Stomach (tissue), 9 donors: ENCODE measurements around the gene SLC17A9. TPM values are rescaled to one million over a fixed set of nuclear protein-coding genes. Genes with fewer than 3 reads are reported as not detected.

Experiments
- DNase-seq, 2 donors: peaks; one replicate each; pipeline versions ENCODE4 v3.0.0 to v3.0.0-alpha.2; 2013 to 2019
- H3K27ac ChIP-seq, 5 donors: fragments of 200-600 bp in 4 of 5; sonication (generic) in 4 of 5; one replicate each; pipeline ENCODE4 v1.5.1; 2013 to 2019; ENCODE audit warnings: mild to moderate bottlenecking in 1 of 5, moderate library complexity in 1 of 5
- H3K27me3 ChIP-seq, 3 donors: fragments of 200-600 bp; sonication (generic); one replicate each; pipeline ENCODE4 v1.5.1; 2017 to 2019; ENCODE audit warnings: mixed run types in 1 of 3
- H3K36me3 ChIP-seq, 4 donors: fragments of 200-600 bp; sonication (generic); 1 replicate in 3 of 4; 2 replicates in 1 of 4; pipeline ENCODE4 v1.5.1; 2016 to 2019
- H3K4me1 ChIP-seq, 4 donors: fragments of 200-600 bp; sonication (generic); one replicate each; pipeline ENCODE4 v1.5.1; 2016 to 2019
- H3K4me3 ChIP-seq, 4 donors: fragments of 200-600 bp; sonication (generic) in 3 of 4; one replicate each; pipeline ENCODE4 v1.5.1; 2016 to 2019; ENCODE audit warnings: mild to moderate bottlenecking in 1 of 4
- H3K9me3 ChIP-seq, 4 donors: fragments of 200-600 bp; sonication (generic); one replicate each; pipeline ENCODE4 v1.5.1; 2016 to 2019
- EP300 ChIP-seq: sonication (generic); formaldehyde crosslinking; IDR thresholded peaks from one replicate; pipeline ENCODE4 v1.6.1; 2017; ENCODE audit warnings: antibody characterized with exemption
- POLR2A ChIP-seq, 4 donors: fragments of 450-650 bp; IDR thresholded peaks; one replicate each; pipeline ENCODE4 v1.6.1; 2016; ENCODE audit warnings: antibody characterized with exemption in 4 of 4, control low read depth in 2 of 4, mild to moderate bottlenecking in 1 of 4, moderate library complexity in 1 of 4
- POLR2AphosphoS5 ChIP-seq, 3 donors: sonication (generic); formaldehyde crosslinking; IDR thresholded peaks; one replicate each; pipeline ENCODE4 v1.6.1; 2016; ENCODE audit warnings: antibody characterized with exemption in 3 of 3
- WGBS, 5 donors: extraction: QIAGEN DNeasy Blood & Tissue Kit in 3 of 5; methylation state at CpG; one replicate each; pipeline versions ENCODE4 v1.1.5 to v1.1.7; 2013 to 2018; 5-methylcytosine and 5-hydroxymethylcytosine counted together
- intact Hi-C: fragments of 100-400 bp; cut with DNase I; formaldehyde crosslinking; loops from one replicate; pipeline ENCODE4 v1.15.1; 2023; ENCODE audit warnings: low total_unique reads
- polyA plus RNA-seq, 3 donors: library from polyadenylated mRNA; stranded (reverse); fragments of 200-250 nt; gene quantifications; one replicate each; pipeline ENCODE4 v1.2.3, GENCODE V29; 2013
- total RNA-seq, 5 donors: library from RNA; depleted of rRNA; stranded (reverse); fragments of >200 nt; gene quantifications; one replicate each; pipeline versions ENCODE4 v1.1.0 to v1.2.3, GENCODE V29; 2014 to 2016
- TF ChIP-seq, protein P1 (sequence below), 7 experiments: fragments of 450-650 bp in 4 of 7; fragments of 200-600 bp in 3 of 7; sonication (generic) in 3 of 7; IDR thresholded peaks; one replicate each; pipeline ENCODE4 v1.5.1; 2016 to 2019; ENCODE audit warnings: antibody characterized with exemption in 7 of 7, control low read depth in 2 of 7, mild to moderate bottlenecking in 1 of 7
- donor health status: healthy with polysubstance abuse.
- donor health status: Bipolar disorder and iron deficiency.
- donor health status: healthy.

The SLC17A9 gene
- total and polyA plus RNA-seq, 8 donors: 1.1 to 76.4 (median 12.6) TPM

DNA sequence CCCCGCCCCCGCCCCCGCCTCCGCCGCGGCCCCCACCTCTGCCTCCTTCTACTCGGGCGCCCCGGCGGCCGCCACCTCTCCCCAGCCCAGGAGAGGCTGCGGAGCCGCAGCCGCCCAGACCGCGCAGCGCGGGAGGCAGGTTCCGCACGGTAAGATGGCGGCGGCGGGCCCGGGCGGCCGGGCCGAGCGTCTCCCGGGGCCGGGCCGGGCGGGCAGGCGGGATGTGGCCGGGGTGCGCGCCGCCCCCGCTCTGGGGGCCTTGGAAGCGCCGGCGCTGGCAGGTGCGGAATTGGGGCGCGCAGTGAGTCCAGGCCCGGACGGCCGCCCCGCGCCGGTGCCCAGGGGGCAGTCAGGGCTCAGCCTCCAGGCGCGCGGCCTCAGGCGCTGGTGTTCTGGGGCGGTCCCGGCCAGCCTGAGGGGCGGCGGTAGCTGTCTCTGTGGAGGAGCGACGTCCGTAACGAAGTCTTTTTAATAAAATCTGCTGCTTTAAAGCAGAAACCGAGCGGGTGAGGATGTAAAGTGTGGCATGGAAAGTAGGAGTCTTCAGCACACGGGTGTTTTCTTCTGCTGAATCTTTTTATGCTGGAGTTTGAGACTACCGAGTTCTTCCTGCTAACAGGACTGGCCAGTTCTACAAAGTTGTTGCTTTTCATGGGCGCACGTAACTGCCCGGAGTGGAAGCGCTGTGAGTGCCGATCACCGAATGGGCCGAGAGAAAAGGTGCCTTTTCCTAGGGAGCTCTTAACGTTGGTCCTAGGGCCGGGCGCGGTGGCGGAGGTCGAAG lies 14.2 kb upstream of the SLC17A9 start, which contains the start of gene GID8:
Gene GID8 (plus strand): TSS at position 43 of the 784 bp plus-strand sequence. CDS start 3,356 bp downstream, outside the sequence.
- TF ChIP-seq POLR2A (IDR thresholded peaks at IDR 0.05) (no peak), POLR2AphosphoS5 (IDR thresholded peaks at IDR 0.05) (no peak), EP300 (no peak)
- TF ChIP-seq, protein P1, sequence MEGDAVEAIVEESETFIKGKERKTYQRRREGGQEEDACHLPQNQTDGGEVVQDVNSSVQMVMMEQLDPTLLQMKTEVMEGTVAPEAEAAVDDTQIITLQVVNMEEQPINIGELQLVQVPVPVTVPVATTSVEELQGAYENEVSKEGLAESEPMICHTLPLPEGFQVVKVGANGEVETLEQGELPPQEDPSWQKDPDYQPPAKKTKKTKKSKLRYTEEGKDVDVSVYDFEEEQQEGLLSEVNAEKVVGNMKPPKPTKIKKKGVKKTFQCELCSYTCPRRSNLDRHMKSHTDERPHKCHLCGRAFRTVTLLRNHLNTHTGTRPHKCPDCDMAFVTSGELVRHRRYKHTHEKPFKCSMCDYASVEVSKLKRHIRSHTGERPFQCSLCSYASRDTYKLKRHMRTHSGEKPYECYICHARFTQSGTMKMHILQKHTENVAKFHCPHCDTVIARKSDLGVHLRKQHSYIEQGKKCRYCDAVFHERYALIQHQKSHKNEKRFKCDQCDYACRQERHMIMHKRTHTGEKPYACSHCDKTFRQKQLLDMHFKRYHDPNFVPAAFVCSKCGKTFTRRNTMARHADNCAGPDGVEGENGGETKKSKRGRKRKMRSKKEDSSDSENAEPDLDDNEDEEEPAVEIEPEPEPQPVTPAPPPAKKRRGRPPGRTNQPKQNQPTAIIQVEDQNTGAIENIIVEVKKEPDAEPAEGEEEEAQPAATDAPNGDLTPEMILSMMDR (IDR thresholded peaks at IDR 0.05): no peak
- Histone ChIP-seq H3K36me3 (peaks cover 12 to 43% (median 36%) of the 10 kb centered on the region in 4 donors), H3K27ac (peak within 1 kb of the TSS; percentile 86 to 98 (median 94)), H3K4me3 (peak within 1 kb of the TSS; percentile 89 to 94 (median 92)), H3K4me1 (peaks cover 26 to 79% (median 66%) of the 10 kb centered on the region in 4 donors), H3K9me3 (no peaks in the 10 kb centered on the region), H3K27me3 (no peaks in the 10 kb centered on the region)
- 0 to 1% (median 0%) methylated on average over 21 to 79 of the region's 79 CpGs for WGBS, 5 donors
- intact Hi-C loops: no loop called here
- DNase-seq: peak; percentile 60 to 79

DNA sequence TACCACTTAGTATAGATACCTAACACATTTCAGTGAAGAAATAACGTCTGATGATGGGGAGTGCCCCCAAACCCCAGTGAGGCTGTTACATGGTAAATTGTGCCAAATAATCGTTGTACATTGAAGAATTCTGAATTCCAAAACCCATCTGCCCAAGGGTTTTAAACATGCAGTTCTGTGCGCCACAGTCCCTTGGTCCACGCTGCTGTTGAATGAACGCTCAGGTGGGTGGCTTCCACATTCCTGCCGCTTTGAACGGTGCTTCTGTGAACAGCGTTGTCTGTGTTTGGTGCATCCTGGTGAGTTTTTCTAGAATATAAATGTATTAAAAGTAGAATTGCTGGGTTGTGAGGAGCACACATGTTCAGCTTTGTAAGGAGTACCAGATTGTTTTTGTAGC lies 11.6 kb upstream of the SLC17A9 start:
- Histone ChIP-seq H3K4me3 (no peak overlapping the region), H3K36me3 (peaks cover 38 to 51% (median 47%) of the 10 kb centered on the region in 4 donors), H3K4me1 (peaks cover 19 to 55% (median 45%) of the 10 kb centered on the region in 4 donors), H3K9me3 (no peaks in the 10 kb centered on the region), H3K27me3 (no peaks in the 10 kb centered on the region), H3K27ac (no peak overlapping the region)
- TF ChIP-seq, protein P1 (IDR thresholded peaks at IDR 0.05): no peak
- TF ChIP-seq POLR2A (IDR thresholded peaks at IDR 0.05) (no peak), EP300 (no peak), POLR2AphosphoS5 (IDR thresholded peaks at IDR 0.05) (no peak)
- DNase-seq: no peak
- intact Hi-C loops: no loop called here
- 86 to 94% (median 91%) methylated on average over 8 of the region's 8 CpGs for WGBS, 5 donors

DNA sequence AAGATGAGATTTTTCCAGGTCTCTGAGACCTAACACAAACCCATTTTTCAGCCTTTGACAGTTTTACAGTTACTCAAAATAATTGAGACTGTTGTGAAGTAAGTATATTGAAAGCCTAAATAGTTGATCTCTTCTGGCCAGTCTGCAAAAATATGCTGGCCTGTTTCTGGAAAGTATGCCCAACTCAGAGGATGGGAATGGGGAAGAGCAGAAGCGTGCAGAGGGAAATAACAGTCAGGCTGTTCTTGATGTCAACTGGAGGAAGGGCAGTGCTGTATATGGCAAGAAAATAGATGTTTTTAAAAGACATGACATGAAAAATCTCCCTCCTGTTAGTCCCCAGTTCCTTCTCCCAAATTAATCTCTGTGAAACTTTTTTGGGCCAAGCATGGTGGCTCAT lies 10.7 kb upstream of the SLC17A9 start:
- no peak for DNase-seq
- Histone ChIP-seq H3K27ac (no peak overlapping the region), H3K9me3 (no peaks in the 10 kb centered on the region), H3K27me3 (no peaks in the 10 kb centered on the region), H3K4me1 (peaks cover 11 to 55% (median 39%) of the 10 kb centered on the region in 4 donors), H3K4me3 (no peak overlapping the region), H3K36me3 (peaks cover 47 to 60% (median 56%) of the 10 kb centered on the region in 4 donors)
- TF ChIP-seq EP300 (no peak), POLR2AphosphoS5 (IDR thresholded peaks at IDR 0.05) (no peak), POLR2A (IDR thresholded peaks at IDR 0.05) (no peak)
- TF ChIP-seq, protein P1 (IDR thresholded peaks at IDR 0.05): no peak
- 79 to 97% (median 94%) methylated on average over 1 of the region's 1 CpG for WGBS, 5 donors
- intact Hi-C loops: no loop called here

DNA sequence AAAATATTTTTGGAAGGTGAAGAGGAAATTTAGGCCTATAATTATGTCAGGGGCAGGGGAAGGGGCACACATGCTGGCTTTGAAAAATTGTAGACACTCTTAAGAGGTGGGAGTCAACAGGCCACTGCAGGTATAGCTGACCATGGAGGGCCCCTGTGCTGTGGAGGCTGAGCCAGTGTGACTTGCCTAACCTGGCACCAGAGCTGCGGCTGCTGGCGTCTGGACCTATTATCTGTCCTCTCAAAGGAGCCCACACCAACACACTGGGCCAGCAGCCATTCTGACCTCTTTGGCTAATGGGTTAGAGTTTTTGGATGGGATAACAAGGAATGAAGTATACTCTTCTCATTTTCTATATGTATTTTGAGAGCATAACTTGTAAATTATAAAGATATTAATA lies 10.1 kb upstream of the SLC17A9 start:
- Histone ChIP-seq H3K36me3 (peaks cover 48 to 67% (median 63%) of the 10 kb centered on the region in 4 donors), H3K27ac (no peak overlapping the region), H3K4me1 (peaks cover 11 to 56% (median 38%) of the 10 kb centered on the region in 4 donors), H3K4me3 (no peak overlapping the region), H3K27me3 (no peaks in the 10 kb centered on the region), H3K9me3 (no peaks in the 10 kb centered on the region)
- 52 to 91% (median 78%) methylated on average over 2 of the region's 2 CpGs for WGBS, 5 donors
- intact Hi-C loops: no loop called here
- TF ChIP-seq POLR2AphosphoS5 (IDR thresholded peaks at IDR 0.05) (no peak), POLR2A (IDR thresholded peaks at IDR 0.05) (no peak), EP300 (no peak)
- TF ChIP-seq, protein P1 (IDR thresholded peaks at IDR 0.05): no peak
- no peak for DNase-seq
